Sigmoid colon (tissue), 7 donors: ENCODE measurements around the gene ERBB3. TPM values are rescaled to one million over a fixed set of nuclear protein-coding genes. Genes with fewer than 3 reads are reported as not detected.

Experiments
- DNase-seq: peaks from one replicate; pipeline ENCODE4 v3.0.0-alpha.2; 2019
- H3K27ac ChIP-seq, 4 donors: fragments of 200-600 bp; sonication (generic); one replicate each; pipeline ENCODE4 v1.5.1; 2016 to 2019; ENCODE audit warnings: mild to moderate bottlenecking in 1 of 4
- H3K27me3 ChIP-seq, 3 donors: fragments of 200-600 bp; sonication (generic); one replicate each; pipeline ENCODE4 v1.5.1; 2019; ENCODE audit warnings: mild to moderate bottlenecking in 1 of 3
- H3K36me3 ChIP-seq, 4 donors: fragments of 200-600 bp; sonication (generic); one replicate each; pipeline ENCODE4 v1.5.1; 2016 to 2019
- H3K4me1 ChIP-seq, 4 donors: fragments of 200-600 bp; sonication (generic); one replicate each; pipeline ENCODE4 v1.5.1; 2017 to 2019
- H3K4me3 ChIP-seq, 4 donors: fragments of 200-600 bp; sonication (generic); one replicate each; pipeline ENCODE4 v1.5.1; 2017 to 2019; ENCODE audit warnings: mild to moderate bottlenecking in 2 of 4, moderate library complexity in 1 of 4
- H3K9me3 ChIP-seq, 4 donors: fragments of 200-600 bp in 3 of 4; sonication (generic) in 3 of 4; one replicate each; pipeline versions ENCODE4 v1.5.1 to v1.6.1; 2013 to 2019
- CTCF ChIP-seq, 4 experiments: fragments of 450-650 bp in 3 of 4; fragments of 200-600 bp in 1 of 4; IDR thresholded peaks; one replicate each; pipeline ENCODE4 v1.5.1; 2016 to 2019; ENCODE audit warnings: antibody characterized with exemption in 4 of 4, mild to moderate bottlenecking in 3 of 4, moderate library complexity in 2 of 4
- EP300 ChIP-seq, 4 donors: sonication (generic); formaldehyde crosslinking; IDR thresholded peaks; one replicate each; pipeline ENCODE4 v1.6.1; 2017; ENCODE audit warnings: antibody characterized with exemption in 4 of 4
- POLR2A ChIP-seq, 2 donors: fragments of 450-650 bp; IDR thresholded peaks; one replicate each; pipeline ENCODE4 v1.6.1; 2016; ENCODE audit warnings: antibody characterized with exemption in 2 of 2, mild to moderate bottlenecking in 2 of 2, moderate library complexity in 2 of 2
- POLR2AphosphoS5 ChIP-seq, 4 donors: sonication (generic); formaldehyde crosslinking; IDR thresholded peaks; one replicate each; pipeline ENCODE4 v1.6.1; 2017; ENCODE audit warnings: antibody characterized with exemption in 4 of 4
- WGBS, 2 donors: extraction: QIAGEN DNeasy Blood & Tissue Kit; methylation state at CpG; one replicate each; pipeline ENCODE4 v1.1.7; 2013; 5-methylcytosine and 5-hydroxymethylcytosine counted together
- intact Hi-C: fragments of 100-400 bp; cut with DNase I; formaldehyde crosslinking; loops from one replicate; pipeline ENCODE4 v1.15.1; 2023
- polyA plus RNA-seq, 3 donors: library from polyadenylated mRNA; stranded (reverse); fragments of 200-250 nt; gene quantifications; one replicate each; pipeline ENCODE4 v1.2.3, GENCODE V29; 2013
- total RNA-seq, 4 donors: library from RNA; depleted of rRNA; stranded (reverse); fragments of >200 nt; gene quantifications; one replicate each; pipeline ENCODE4 v1.1.0, GENCODE V29; 2016
- donor health status: healthy with polysubstance abuse.
- donor health status: Bipolar disorder and iron deficiency.
- donor health status: healthy.

The ERBB3 gene
- total and polyA plus RNA-seq, 7 donors = 10.2 to 69.8 (median 21.4) TPM

GRCh38 chr12:56098592-56098991 is 18.6 kb downstream of the ERBB3 start:
- Histone ChIP-seq H3K4me1 (peaks cover 0 to 8% (median 3%) of the 10 kb centered on the region in 4 donors), H3K9me3 (no peaks in the 10 kb centered on the region), H3K36me3 (no peaks in the 10 kb centered on the region), H3K27me3 (peaks cover 0 to 5% (median 0%) of the 10 kb centered on the region in 3 donors), H3K4me3 (no peak overlapping the region), H3K27ac (no peak overlapping the region)
- no peak for TF ChIP-seq CTCF (IDR thresholded peaks at IDR 0.05)
- no peak for TF ChIP-seq POLR2AphosphoS5 (IDR thresholded peaks at IDR 0.05)
- no peak for TF ChIP-seq EP300 (IDR thresholded peaks at IDR 0.05)
- TF ChIP-seq POLR2A (IDR thresholded peaks at IDR 0.05) = no peak
- DNase-seq = no peak
- WGBS, 2 donors = 71 to 84% methylated on average over 3 of the region's 3 CpGs
- intact Hi-C loops = no loop called here

GRCh38 chr12:56099787-56100186 is 19.8 kb downstream of the ERBB3 start:
- TF ChIP-seq EP300 (IDR thresholded peaks at IDR 0.05) (no peak), POLR2A (IDR thresholded peaks at IDR 0.05) (no peak), CTCF (IDR thresholded peaks at IDR 0.05) (no peak), POLR2AphosphoS5 (IDR thresholded peaks at IDR 0.05) (no peak)
- Histone ChIP-seq H3K27me3 (no peaks in the 10 kb centered on the region), H3K9me3 (no peaks in the 10 kb centered on the region), H3K4me1 (peaks cover 0 to 10% (median 5%) of the 10 kb centered on the region in 4 donors), H3K4me3 (no peak overlapping the region), H3K27ac (no peak overlapping the region), H3K36me3 (no peaks in the 10 kb centered on the region)
- intact Hi-C loops = loop anchor here (5.0 kb wide), 1 partner anchor 102 kb away; the partner anchor contains the start of gene SUOX
- WGBS, 2 donors = 76 to 88% methylated on average over 4 of the region's 4 CpGs
- DNase-seq = peak; percentile 9

- 82 to 89% methylated on average over 14 of the region's 14 CpGs for WGBS, 2 donors
- Histone ChIP-seq H3K27me3 (no peaks in the 10 kb centered on the region), H3K36me3 (no peaks in the 10 kb centered on the region), H3K9me3 (no peaks in the 10 kb centered on the region), H3K27ac (no peak overlapping the region), H3K4me3 (no peak overlapping the region), H3K4me1 (peaks cover 0 to 23% (median 17%) of the 10 kb centered on the region in 4 donors)
- intact Hi-C loops = loop anchor here (5.0 kb wide), 1 partner anchor 104 kb away; the partner anchor contains the start of gene SUOX
- TF ChIP-seq CTCF (IDR thresholded peaks at IDR 0.05) (no peak), EP300 (IDR thresholded peaks at IDR 0.05) (no peak), POLR2A (IDR thresholded peaks at IDR 0.05) (no peak), POLR2AphosphoS5 (IDR thresholded peaks at IDR 0.05) (no peak)
- DNase-seq = no peak
Observed at GRCh38 chr12:56101045-56101444, 21.1 kb downstream of the ERBB3 start.

GRCh38 chr12:56102683-56103065 is 22.7 kb downstream of the ERBB3 start:
- DNase-seq = no peak
- no peaks in the 10 kb centered on the region for H3K9me3 ChIP-seq
- peak overlapping the region in 2 of 4 donors; percentile 86 to 93 for H3K27ac ChIP-seq
- H3K4me3 ChIP-seq = no peak overlapping the region
- intact Hi-C loops = loop anchor here (5.0 kb wide), 1 partner anchor 105 kb away; the partner anchor contains the start of gene SUOX
- no peaks in the 10 kb centered on the region for H3K27me3 ChIP-seq
- TF ChIP-seq CTCF (IDR thresholded peaks at IDR 0.05) (no peak), POLR2AphosphoS5 (IDR thresholded peaks at IDR 0.05) (no peak), POLR2A (IDR thresholded peaks at IDR 0.05) (no peak), EP300 (IDR thresholded peaks at IDR 0.05) (no peak)
- WGBS, 2 donors = 58 to 78% methylated on average over 1 of the region's 1 CpG
- H3K4me1 ChIP-seq = peaks cover 0 to 27% (median 21%) of the 10 kb centered on the region in 4 donors
- H3K36me3 ChIP-seq = peaks cover 3 to 12% (median 9%) of the 10 kb centered on the region in 4 donors
